ENCODE measurements around the gene DNMT3A.

The DNMT3A gene

GRCh38 chr2:25304826-25305596 lies 36.7 kb downstream of the DNMT3A start:
- DNase-seq (ENCODE audit: low spot score) = no peak

DNA sequence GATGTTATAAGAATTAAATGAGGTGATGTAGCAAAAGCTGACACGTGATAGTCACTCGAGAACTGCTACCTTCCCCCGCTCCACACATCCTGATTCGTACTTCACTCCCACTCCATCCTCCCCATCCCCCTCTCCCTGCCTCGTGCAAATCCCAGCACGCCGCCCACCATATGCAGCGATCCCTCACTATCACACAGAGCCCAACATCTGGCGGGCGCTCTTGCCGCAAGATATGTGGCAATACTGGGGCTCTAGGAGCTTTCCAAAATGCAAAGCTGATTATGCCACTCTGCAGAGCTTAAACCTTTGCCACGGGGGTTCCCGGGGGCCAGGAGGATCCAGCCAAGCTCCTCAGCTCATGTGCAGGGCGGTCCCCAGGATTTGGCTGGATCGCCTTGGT lies 37.4 kb downstream of the DNMT3A start:
- DNase-seq (ENCODE audit: low spot score) = no peak

- DNase-seq (ENCODE audit: low spot score) = no peak
Observed at GRCh38 chr2:25303633-25304236, 38.0 kb downstream of the DNMT3A start.

- DNase-seq (ENCODE audit: low spot score) = no peak
Observed at GRCh38 chr2:25302758-25303375, 38.9 kb downstream of the DNMT3A start.

DNA sequence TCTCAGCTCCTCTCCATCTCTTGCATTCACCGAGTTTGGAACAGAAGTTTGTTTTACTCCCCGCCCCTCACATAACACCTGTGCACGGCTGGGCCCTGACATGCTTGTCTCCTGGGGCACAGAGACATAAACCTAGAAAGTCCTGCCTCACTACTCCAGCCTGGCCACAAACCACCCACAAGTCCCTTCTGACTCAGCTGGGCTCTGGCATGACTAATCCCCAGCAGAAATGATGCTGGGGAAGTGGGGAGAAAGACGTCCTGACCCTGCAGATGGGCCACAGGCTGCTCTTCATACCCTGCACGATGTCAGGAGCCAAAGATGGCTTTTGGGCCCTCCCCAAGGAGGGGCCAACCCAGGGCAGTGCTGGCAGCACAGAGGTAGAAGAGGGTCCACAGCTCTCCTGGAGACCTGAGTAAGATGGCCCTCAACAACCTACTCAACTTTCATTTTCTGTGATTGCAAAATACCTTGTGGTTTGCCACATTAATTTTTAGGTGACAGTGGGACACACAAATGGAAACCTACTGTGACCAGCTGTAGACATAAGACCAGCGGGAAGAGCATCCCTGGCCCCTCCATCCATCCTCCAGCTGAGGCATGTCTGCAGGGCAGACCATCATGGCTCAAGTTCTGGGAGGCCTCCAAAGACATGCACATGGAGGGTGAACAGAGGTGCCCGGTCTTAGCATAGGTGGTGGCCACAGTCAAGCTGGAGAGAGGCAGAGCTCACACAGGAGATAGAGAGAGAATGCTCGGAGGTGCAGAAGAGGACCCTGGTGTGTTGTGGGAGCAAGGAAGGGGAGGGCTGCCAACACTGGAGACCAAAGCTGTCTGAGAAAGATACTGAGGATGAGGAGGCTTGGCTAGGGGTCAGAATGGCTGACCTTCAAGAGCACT lies 40.0 kb downstream of the DNMT3A start:
- DNase-seq (ENCODE audit: low spot score) = peak; percentile 87

DNA sequence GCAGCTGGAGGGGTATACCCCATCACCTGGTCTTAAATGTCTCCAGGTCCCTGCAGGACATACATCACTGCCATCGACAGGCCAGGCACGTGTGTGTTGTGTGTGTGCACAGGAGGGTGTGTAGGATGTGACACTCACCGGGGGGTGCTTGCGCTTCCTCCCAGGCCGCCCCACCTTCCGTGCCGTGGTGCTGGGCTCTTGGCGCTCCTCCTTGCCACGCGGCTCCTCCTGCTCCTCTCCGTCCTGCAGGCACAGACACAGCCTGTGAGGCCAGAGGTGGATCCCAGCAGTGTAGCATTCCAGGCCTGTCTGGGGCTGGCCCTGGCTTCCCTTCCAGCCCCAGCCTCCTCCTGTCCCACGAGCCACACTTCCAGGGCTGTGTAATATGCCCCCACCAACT lies 41.7 kb downstream of the DNMT3A start:
- DNase-seq (ENCODE audit: low spot score) = no peak

DNA sequence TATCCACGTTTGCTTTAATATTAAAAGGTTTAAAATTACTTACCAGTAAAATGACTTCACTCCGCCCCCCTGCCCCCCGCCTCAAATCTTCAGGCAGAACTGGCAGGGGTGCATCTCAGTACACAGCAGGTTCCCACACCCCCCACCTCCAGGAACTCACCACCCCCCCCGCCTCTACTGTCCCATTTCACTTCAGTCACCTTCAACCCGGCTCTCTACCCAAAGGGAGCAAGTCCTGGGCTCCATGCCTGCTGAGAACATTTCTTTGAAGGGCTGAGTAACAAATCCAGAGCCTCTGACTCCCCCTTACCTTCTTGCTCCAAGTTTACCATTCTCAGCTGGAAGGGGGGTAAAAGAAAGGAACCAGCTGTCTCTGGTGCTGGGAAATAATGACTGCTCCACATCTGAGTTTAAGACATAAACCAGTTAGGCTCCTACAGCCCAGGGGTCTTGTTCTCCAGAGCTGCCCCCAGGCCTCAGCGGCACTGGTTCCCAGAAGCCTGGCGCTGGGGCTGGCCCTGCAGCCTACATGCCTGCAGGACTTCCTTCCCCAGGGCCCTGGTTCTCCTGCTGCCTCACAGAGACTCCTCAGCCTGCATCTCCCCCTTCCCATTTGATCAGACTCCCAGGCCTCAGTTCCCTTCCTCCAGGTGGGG lies 42.8 kb downstream of the DNMT3A start:
- no peak for DNase-seq (ENCODE audit: low spot score)

DNA sequence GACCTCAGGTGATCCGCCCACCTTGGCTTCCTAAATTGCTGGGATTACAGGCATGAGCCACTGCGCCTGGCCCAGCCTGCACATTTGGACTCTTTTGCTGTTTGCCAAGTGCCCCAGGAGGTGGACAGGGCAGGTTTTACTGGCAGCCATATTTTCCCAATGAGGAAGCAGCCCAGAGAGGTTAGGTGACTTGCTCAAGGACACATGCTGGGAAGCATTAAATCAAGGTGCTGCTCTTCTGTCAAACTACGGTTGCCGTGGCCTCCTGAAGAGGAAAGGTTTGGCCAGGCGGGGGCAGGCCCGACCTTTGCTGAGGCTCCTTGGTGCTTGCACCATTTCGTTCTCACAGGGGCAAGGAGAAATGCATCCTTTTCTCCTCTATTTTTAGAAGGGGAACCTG lies 44.0 kb downstream of the DNMT3A start:
- DNase-seq (ENCODE audit: low spot score) = no peak

DNA sequence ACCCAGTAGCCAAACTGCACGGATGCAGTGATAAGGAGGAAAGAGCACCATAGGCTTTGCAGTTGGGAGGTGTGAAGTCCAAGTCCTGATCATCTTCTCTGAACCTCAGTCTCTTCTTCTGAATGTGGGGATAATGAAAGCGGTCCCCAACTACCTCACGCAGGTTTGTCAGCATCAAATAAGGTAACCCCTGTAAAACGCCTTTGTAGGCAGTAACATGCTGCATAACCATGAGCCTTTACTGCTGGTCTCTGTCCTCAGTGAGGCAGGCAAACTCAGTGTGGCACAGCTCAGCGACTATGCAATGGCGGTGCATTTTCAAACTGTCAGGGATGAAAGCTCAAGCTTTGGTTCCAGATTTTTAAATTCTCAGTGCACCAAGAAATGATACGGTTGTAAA lies 46.1 kb downstream of the DNMT3A start:
- no peak for DNase-seq (ENCODE audit: low spot score)

DNA sequence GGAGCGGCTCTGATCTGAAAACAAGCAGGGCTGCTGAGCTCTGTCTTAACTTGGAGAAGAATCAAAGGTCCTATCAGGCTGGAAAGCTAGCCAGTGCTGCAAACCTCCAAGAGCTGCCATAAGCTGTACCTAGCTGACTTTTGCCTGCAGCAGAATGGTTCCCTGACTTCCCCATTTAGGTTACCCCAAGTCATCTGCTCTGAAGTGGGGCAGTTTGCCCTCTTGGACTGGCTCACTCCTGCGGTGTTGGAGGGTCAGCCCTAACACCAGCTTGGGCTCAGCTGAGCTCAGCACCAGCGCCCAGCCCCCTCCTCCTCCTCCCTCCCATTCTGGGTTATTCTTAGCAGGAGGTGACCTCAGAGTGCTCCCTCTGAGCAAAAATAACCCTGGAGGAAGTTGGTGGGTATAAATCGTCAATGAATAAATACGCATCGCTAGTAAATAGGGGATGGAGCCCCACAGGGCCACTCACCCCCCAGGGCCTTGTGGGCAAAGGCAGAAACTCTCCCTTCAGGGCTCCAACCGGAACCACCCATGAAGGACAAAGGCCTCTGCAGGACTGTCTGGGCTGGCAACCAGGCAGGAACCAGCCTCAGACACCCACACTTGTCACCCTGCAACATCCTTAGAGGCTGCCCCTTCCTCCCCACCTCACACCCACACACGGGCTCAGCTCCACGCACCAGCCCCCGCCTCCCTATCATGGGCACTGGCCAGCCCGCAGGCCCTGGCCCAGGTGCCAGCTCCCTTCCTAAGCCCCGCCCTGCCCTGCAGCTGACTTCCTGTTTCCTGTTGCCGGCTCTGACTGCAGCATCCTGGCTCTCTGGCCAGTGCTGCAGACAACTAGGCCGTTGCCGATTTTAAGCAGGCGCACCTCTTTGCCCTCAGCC lies 46.9 kb downstream of the DNMT3A start:
- DNase-seq (ENCODE audit: low spot score) = peak; percentile 81

GRCh38 chr2:25293958-25294562 lies 47.7 kb downstream of the DNMT3A start:
- no peak for DNase-seq (ENCODE audit: low spot score)

- no peak for DNase-seq (ENCODE audit: low spot score)
Observed at GRCh38 chr2:25293145-25293544, 48.6 kb downstream of the DNMT3A start.

- DNase-seq (ENCODE audit: low spot score) = no peak
Observed at GRCh38 chr2:25292408-25292807, 49.3 kb downstream of the DNMT3A start.

GRCh38 chr2:25290811-25291495 lies 50.8 kb downstream of the DNMT3A start:
- no peak for DNase-seq (ENCODE audit: low spot score)

- no peak for DNase-seq (ENCODE audit: low spot score)
Observed at GRCh38 chr2:25286723-25287483, 54.8 kb downstream of the DNMT3A start.

- DNase-seq (ENCODE audit: low spot score) = no peak
Observed at GRCh38 chr2:25286025-25286400, 55.7 kb downstream of the DNMT3A start.

DNA sequence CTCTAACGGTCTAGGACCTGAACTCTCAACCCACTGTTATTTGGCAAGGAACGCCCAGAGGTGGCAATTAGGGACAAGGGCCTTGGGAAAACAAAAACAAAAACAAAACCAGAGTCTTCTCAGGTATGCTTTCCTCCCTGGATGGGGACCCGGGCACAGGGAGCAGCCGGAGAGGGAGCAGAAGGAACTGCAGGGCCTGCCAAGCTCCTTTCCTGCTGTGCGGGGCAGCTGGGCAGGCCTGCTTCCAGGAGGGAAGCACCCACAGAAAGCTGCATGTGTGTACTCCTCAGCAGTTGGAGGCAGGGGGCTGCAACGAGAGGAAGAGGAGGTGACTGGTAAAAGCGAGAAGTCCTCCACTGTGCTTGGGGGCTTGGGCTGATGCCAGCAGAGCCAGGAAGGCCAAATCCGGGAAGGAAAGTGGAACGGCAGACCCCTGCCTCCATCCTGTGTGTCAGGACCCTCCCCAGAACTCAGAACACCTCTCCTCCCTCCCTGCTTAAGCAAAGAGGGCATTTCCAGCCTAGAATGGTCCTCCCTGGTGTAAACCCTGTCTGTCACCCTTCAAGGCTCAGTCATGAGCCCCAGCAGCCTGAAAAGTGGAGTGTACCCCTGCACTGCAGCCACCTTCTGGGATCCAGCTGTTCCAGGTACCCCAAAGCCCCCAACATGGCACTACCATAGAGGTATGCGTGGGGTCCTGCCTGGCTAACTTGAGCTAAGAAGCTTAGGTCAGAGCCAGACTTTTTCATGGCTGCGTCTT lies 56.3 kb downstream of the DNMT3A start:
- DNase-seq (ENCODE audit: low spot score) = no peak

DNA sequence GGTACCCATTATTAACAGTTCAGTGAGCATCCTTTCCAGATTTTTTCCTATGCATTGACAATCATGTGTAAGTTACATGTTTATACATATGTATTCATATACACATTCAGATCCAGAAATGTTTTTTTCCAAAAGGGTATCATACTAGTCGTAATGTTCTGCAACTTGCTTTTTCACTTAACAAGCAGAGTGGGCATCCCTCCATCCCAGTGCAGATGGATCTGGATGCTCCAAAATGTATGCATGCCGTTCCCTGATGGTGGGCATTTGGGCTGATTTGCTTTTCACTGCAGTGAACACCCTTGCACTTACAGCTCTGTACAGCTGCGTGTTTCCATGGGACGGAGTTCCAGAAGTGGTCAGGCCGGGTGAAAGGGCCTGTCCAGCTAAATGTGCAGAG lies 57.0 kb downstream of the DNMT3A start:
- no peak for DNase-seq (ENCODE audit: low spot score)

Measured in AG08396 (cell line).